Testis (tissue), 2 donors: ENCODE data around the gene DLGAP3.

Experiments
- CTCF ChIP-seq, 3 experiments: fragments of 450-650 bp in 2 of 3; fragments of 200-600 bp in 1 of 3; sonication (generic) in 1 of 3; IDR thresholded peaks; one replicate each; pipeline ENCODE4 v1.5.1; 2016 to 2019; ENCODE audit warnings: antibody characterized with exemption in 3 of 3, mild to moderate bottlenecking in 2 of 3, moderate library complexity in 1 of 3
- POLR2A ChIP-seq: fragments of 450-650 bp; IDR thresholded peaks from one replicate; pipeline ENCODE4 v1.6.1; 2017; ENCODE audit warnings: antibody characterized with exemption, mild to moderate bottlenecking, moderate library complexity

DNA sequence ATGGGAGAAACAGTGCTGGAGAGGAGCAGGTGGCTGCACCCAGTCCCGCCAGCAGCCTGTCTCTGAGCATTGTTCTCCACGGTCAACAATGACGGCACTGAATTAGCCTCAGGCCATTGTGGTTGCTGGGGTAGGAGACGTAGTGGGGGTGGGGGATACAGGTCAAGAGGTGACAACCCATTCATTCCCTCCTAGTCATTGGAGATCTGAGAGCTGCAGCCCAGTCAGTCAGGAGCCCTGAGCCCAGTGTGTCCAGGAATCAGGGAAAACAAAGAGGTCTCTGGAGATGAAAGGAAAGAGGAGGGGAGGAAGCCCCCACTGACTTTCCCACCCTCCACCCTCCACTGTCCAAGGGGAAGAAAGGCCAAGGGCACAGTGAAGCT lies 85.2 kb downstream of the DLGAP3 start:
- no peak for TF ChIP-seq CTCF (IDR thresholded peaks at IDR 0.05)
- TF ChIP-seq POLR2A, result no peak
